ENCODE data around the gene GAPDH. TPM values are rescaled to one million over a fixed set of nuclear protein-coding genes. Genes with fewer than 3 reads are reported as not detected.

The GAPDH gene
- polyA plus RNA-seq, 2 of the 4 experiments (the other 2 are of a cell fraction) = 6,463 to 10,036 TPM

DNA sequence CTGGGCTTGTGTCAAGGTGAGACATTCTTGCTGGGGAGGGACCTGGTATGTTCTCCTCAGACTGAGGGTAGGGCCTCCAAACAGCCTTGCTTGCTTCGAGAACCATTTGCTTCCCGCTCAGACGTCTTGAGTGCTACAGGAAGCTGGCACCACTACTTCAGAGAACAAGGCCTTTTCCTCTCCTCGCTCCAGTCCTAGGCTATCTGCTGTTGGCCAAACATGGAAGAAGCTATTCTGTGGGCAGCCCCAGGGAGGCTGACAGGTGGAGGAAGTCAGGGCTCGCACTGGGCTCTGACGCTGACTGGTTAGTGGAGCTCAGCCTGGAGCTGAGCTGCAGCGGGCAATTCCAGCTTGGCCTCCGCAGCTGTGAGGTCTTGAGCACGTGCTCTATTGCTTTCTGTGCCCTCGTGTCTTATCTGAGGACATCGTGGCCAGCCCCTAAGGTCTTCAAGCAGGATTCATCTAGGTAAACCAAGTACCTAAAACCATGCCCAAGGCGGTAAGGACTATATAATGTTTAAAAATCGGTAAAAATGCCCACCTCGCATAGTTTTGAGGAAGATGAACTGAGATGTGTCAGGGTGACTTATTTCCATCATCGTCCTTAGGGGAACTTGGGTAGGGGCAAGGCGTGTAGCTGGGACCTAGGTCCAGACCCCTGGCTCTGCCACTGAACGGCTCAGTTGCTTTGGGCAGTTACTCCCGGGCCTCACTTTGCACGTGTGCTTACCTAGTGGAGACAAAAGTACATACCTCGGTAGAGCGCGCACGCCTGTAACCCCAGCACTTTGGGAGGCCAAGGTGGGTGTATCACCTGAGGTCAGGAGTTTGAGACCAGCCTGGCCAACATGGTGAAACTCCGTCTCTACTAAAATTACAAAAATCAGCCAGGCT lies 4.3 kb downstream of the GAPDH start (continued):
- TF ChIP-seq CBX2 (IDR thresholded peaks at IDR 0.05; ENCODE audit: borderline replicate concordance, low read depth) (no peak), RARB (CRISPR knock-in tag; IDR thresholded peaks at IDR 0.05) (peak; percentile 86), BHLHE40 (IDR thresholded peaks at IDR 0.05; ENCODE audit: low read depth, low read length) (no peak), ZC3H11A (IDR thresholded peaks at IDR 0.05) (no peak), CHD2 (IDR thresholded peaks at IDR 0.05; ENCODE audit: low read length, partially characterized antibody) (peak; percentile 3), HOXB5 (CRISPR knock-in tag; IDR thresholded peaks at IDR 0.05) (peak; percentile 59), SMC3 (IDR thresholded peaks at IDR 0.05) (no peak), FOSB (CRISPR knock-in tag; IDR thresholded peaks at IDR 0.05) (peak; percentile 98), ZSCAN20 (CRISPR knock-in tag; IDR thresholded peaks at IDR 0.05) (0 out of 2 replicates have a peak, but pooled peaks have one; percentile 39), MAZ (IDR thresholded peaks at IDR 0.05; ENCODE audit: borderline replicate concordance, low read depth, low read length) (no peak), TP53 (CRISPR knock-in tag; IDR thresholded peaks at IDR 0.05) (peak; percentile 97)
- TF ChIP-seq, protein P1, sequence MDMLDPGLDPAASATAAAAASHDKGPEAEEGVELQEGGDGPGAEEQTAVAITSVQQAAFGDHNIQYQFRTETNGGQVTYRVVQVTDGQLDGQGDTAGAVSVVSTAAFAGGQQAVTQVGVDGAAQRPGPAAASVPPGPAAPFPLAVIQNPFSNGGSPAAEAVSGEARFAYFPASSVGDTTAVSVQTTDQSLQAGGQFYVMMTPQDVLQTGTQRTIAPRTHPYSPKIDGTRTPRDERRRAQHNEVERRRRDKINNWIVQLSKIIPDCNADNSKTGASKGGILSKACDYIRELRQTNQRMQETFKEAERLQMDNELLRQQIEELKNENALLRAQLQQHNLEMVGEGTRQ (IDR thresholded peaks at IDR 0.05) = no peak
- TF ChIP-seq, protein P2, sequence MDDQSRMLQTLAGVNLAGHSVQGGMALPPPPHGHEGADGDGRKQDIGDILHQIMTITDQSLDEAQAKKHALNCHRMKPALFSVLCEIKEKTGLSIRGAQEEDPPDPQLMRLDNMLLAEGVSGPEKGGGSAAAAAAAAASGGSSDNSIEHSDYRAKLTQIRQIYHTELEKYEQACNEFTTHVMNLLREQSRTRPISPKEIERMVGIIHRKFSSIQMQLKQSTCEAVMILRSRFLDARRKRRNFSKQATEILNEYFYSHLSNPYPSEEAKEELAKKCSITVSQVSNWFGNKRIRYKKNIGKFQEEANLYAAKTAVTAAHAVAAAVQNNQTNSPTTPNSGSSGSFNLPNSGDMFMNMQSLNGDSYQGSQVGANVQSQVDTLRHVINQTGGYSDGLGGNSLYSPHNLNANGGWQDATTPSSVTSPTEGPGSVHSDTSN (IDR thresholded peaks at IDR 0.05) = peak; percentile 91

DNA sequence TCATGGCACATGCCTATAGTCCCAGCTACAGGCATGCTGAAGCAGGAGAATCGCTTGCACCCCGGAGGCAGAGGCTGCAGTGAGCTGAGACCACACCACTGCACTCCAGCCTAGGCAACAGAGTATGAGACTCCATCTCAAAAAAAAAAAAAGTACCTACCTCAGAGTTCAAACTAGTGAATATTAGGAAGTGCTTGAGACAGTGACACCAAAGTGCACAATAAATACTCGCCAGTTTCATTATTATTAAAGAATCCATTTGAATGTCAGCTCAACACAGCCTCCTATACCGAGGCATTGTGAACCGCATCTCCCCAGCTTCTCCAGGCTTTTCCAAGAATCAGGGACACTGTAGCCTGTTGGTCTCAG lies 5.0 kb downstream of the GAPDH start:
- Histone ChIP-seq H3K4me2 (peak overlapping the region; percentile 90), H3K27ac (peak overlapping the region in 1 of 2 experiments; percentile 97; a peak in 3 of 6 replicates), H3K4me1 (peaks cover 57% of the 10 kb centered on the region), H3K4me3 (no peak overlapping the region), H3K9me3 (no peaks in the 10 kb centered on the region)
- ChIA-PET POLR2A (interaction anchor here (0.8 to 3.5 kb wide), 6 partner anchors 20 to 333 kb away, joined by 3 to 28 read pairs (median 4); partner anchors contain the start of genes MRPL51, NOP2, SPSB2 and VAMP1), CTCF (interaction anchor here (0.6 to 25.9 kb wide), 20 partner anchors 11 to 261 kb away, joined by 3 to 491 read pairs (median 4); partner anchors contain the start of genes IFFO1, NOP2, TNFRSF1A and VAMP1)
- peak in 1 of 2 experiments; percentile 9; a peak in 3 of 6 replicates for ATAC-seq
- TF ChIP-seq TP53 (CRISPR knock-in tag; IDR thresholded peaks at IDR 0.05) (no peak), ZC3H11A (IDR thresholded peaks at IDR 0.05) (no peak), FOXS1 (CRISPR knock-in tag; IDR thresholded peaks at IDR 0.05) (no peak), TFCP2L1 (CRISPR knock-in tag; IDR thresholded peaks at IDR 0.05) (0 out of 2 replicates have a peak, but pooled peaks have one; percentile 1), CEBPB (IDR thresholded peaks at IDR 0.05) (no peak), JUNB (IDR thresholded peaks at IDR 0.05) (no peak), POLR2AphosphoS2 (conservative IDR thresholded peaks at IDR 0.05; ENCODE audit: low read length) (no peak)
- TF ChIP-seq, protein P3, sequence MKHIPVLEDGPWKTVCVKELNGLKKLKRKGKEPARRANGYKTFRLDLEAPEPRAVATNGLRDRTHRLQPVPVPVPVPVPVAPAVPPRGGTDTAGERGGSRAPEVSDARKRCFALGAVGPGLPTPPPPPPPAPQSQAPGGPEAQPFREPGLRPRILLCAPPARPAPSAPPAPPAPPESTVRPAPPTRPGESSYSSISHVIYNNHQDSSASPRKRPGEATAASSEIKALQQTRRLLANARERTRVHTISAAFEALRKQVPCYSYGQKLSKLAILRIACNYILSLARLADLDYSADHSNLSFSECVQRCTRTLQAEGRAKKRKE (CRISPR knock-in tag; IDR thresholded peaks at IDR 0.05; ENCODE audit: low read depth) = 0 out of 2 replicates have a peak, but pooled peaks have one; percentile 2
- TF ChIP-seq, protein P4, sequence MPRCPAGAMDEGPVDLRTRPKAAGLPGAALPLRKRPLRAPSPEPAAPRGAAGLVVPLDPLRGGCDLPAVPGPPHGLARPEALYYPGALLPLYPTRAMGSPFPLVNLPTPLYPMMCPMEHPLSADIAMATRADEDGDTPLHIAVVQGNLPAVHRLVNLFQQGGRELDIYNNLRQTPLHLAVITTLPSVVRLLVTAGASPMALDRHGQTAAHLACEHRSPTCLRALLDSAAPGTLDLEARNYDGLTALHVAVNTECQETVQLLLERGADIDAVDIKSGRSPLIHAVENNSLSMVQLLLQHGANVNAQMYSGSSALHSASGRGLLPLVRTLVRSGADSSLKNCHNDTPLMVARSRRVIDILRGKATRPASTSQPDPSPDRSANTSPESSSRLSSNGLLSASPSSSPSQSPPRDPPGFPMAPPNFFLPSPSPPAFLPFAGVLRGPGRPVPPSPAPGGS (IDR thresholded peaks at IDR 0.05) = no peak
- FAIRE-seq = no peak
- 51% methylated on average over 5 of the region's 5 CpGs for WGBS (ENCODE audit: missing lambda C conversion rate)
- DNase-seq (ENCODE audit: low read depth in 1 of 2, low spot score in 1 of 2) = peak in 1 of 2 experiments; percentile 53

Data from A549 (cell line).